IMR-90 (cell line): ENCODE results near the gene SPATA13.

Experiments used
- CEBPB ChIP-seq: IDR thresholded peaks from 2 replicates; pipeline ENCODE4 v1.6.1; 2012; ENCODE audit warnings: low read depth, low read length, improper control_type of control experiment
- CTCF ChIP-seq: conservative IDR thresholded peaks from 2 replicates; pipeline ENCODE4 v1.5.1; 2012; ENCODE audit warnings: mild to moderate bottlenecking, low read depth, low read length, improper control_type of control experiment
- FOS ChIP-seq: fragments of 150-350 bp; IDR thresholded peaks from 2 replicates; pipeline ENCODE4 v1.6.1; 2016; ENCODE audit warnings: low read depth, low read length
- MAZ ChIP-seq: IDR thresholded peaks from 2 replicates; pipeline ENCODE4 v1.6.1; 2012; ENCODE audit warnings: low read depth, mild to moderate bottlenecking, low read length, improper control_type of control experiment, moderate library complexity, borderline replicate concordance
- MXI1 ChIP-seq: IDR thresholded peaks from 2 replicates; pipeline ENCODE4 v1.6.1; 2012; ENCODE audit warnings: low read depth, mild to moderate bottlenecking, low read length, moderate library complexity, borderline replicate concordance
- NFE2L2 ChIP-seq: fragments of 150-350 bp; IDR thresholded peaks from 2 replicates; pipeline ENCODE4 v1.6.1; 2016; ENCODE audit warnings: low read depth, mild to moderate bottlenecking, low read length
- POLR2A ChIP-seq: IDR thresholded peaks from 2 replicates; pipeline ENCODE4 v1.6.1; 2012; ENCODE audit warnings: mild to moderate bottlenecking, low read depth, low read length
- RAD21 ChIP-seq: IDR thresholded peaks from 2 replicates; pipeline ENCODE4 v1.6.1; 2012; ENCODE audit warnings: low read length, improper control_type of control experiment
- RFX5 ChIP-seq: IDR thresholded peaks from 2 replicates; pipeline ENCODE4 v1.8.0; 2012; ENCODE audit warnings: low read depth, mild to moderate bottlenecking, low read length, moderate library complexity
- SMC3 ChIP-seq: fragments of 150-350 bp; IDR thresholded peaks from 2 replicates; pipeline ENCODE4 v1.6.1; 2016; ENCODE audit warnings: low read depth, mild to moderate bottlenecking, antibody characterized with exemption, low read length, moderate library complexity
- TF ChIP-seq, protein P1 (sequence below): fragments of 150-350 bp; IDR thresholded peaks from 2 replicates; pipeline ENCODE4 v1.6.1; 2017; ENCODE audit warnings: mild to moderate bottlenecking, antibody characterized with exemption, low read length, low read depth
- TF ChIP-seq, protein P2 (sequence below): fragments of 150-350 bp; IDR thresholded peaks from 2 replicates; pipeline ENCODE4 v1.6.1; 2016; ENCODE audit warnings: low read depth, mild to moderate bottlenecking, low read length, moderate library complexity, borderline replicate concordance

DNA sequence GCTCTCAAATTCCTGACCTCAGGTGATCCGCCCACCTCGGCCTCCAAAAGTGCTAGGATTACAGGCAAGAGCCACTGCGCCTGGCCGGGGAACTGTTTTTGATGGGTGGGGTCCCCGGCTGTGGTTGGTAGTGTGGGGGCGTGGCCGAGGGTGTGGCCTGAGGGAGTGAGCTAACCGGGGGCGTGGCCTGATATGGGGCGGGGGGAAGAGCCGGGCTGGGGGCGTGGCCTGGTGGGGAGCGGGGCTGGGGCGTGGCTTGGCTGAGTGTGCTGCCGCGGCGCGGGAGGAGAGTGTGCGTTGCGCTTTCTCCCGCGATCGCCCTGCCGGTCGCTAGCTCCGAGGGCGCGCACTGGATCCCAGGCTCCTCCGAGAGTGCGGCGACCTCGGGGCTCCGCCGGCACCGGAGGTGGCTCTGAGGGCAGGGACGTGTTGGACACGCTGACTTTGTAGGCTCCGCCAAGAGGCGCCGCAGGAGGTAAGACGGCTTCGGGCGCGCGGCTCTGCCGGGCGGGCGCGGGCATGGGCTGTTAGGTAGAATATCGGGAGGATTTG lies at the start of gene SPATA13:
- TF ChIP-seq POLR2A (peak; percentile 64; the same call in 1 of the 2 replicates), RAD21 (no peak), CTCF (no peak), SMC3 (no peak), MAZ (0 out of 2 replicates have a peak, but pooled peaks have one; percentile 51), MXI1 (0 out of 2 replicates have a peak, but pooled peaks have one; percentile 7), FOS (no peak), RFX5 (no peak), CEBPB (no peak), NFE2L2 (no peak)
- TF ChIP-seq, protein P1, sequence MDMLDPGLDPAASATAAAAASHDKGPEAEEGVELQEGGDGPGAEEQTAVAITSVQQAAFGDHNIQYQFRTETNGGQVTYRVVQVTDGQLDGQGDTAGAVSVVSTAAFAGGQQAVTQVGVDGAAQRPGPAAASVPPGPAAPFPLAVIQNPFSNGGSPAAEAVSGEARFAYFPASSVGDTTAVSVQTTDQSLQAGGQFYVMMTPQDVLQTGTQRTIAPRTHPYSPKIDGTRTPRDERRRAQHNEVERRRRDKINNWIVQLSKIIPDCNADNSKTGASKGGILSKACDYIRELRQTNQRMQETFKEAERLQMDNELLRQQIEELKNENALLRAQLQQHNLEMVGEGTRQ, result no peak
- TF ChIP-seq, protein P2, sequence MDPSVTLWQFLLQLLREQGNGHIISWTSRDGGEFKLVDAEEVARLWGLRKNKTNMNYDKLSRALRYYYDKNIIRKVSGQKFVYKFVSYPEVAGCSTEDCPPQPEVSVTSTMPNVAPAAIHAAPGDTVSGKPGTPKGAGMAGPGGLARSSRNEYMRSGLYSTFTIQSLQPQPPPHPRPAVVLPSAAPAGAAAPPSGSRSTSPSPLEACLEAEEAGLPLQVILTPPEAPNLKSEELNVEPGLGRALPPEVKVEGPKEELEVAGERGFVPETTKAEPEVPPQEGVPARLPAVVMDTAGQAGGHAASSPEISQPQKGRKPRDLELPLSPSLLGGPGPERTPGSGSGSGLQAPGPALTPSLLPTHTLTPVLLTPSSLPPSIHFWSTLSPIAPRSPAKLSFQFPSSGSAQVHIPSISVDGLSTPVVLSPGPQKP, result no peak
